ENCODE data around the gene PLAU. TPM values are rescaled to one million over a fixed set of nuclear protein-coding genes. Genes with fewer than 3 reads are reported as not detected.
A peak's percentile ranks its signal among the peaks of the same experiment; 100 is the strongest.

The PLAU gene
- 159 and 165 TPM in 2 replicates for total RNA-seq (2014; rRNA removed; shearing (Covaris generic))

DNA sequence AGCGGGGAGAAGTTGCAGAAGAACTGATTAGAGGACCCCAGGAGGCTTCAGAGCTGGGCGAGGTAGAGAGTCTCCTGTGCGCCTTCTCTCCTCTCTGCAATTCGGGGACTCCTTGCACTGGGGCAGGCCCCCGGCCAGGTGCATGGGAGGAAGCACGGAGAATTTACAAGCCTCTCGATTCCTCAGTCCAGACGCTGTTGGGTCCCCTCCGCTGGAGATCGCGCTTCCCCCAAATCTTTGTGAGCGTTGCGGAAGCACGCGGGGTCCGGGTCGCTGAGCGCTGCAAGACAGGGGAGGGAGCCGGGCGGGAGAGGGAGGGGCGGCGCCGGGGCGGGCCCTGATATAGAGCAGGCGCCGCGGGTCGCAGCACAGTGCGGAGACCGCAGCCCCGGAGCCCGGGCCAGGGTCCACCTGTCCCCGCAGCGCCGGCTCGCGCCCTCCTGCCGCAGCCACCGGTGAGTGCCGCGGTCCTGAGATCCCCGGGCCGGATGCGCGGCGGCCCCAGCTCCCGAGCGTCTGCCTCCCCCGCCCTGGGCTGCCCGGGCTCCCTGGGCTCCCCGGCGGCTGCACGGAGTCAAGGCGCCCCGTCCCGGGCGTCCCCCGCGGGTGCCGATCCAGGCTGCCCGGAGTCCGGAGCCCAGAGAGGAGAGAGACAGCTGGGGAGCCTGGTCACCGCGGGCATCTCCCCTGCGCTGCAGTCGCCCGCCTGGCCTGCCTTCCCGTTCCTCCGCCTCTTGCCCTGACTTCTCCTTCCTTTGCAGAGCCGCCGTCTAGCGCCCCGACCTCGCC, at the start of gene PLAU:
Gene PLAU, plus strand, starts transcription at position 369 of the 789 bp plus-strand sequence. CDS start 424 bp downstream, outside the sequence.
- DNase-seq (ENCODE audit: low read depth) = peak; percentile 66

DNA sequence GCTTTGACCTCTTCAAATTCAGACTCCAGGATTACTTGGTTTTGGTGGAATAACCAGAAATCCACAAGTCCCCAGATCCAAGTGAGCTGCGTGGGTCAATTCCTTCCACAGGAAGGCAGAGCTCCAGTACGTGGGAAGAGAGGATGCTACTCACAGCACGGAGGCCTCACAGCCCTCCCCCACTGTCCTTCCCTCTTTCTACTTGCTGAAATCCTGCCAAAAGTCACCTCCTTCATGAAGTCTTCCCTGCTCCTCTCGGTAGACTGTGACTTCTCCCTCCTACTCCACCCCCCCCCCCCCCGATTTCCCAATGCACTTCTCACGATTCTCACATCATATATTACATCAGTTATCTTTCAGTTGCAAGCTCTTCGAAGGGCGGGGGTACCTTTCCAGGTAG, 48.9 kb upstream of the PLAU start:
- DNase-seq (ENCODE audit: low read depth) = no peak

DNA sequence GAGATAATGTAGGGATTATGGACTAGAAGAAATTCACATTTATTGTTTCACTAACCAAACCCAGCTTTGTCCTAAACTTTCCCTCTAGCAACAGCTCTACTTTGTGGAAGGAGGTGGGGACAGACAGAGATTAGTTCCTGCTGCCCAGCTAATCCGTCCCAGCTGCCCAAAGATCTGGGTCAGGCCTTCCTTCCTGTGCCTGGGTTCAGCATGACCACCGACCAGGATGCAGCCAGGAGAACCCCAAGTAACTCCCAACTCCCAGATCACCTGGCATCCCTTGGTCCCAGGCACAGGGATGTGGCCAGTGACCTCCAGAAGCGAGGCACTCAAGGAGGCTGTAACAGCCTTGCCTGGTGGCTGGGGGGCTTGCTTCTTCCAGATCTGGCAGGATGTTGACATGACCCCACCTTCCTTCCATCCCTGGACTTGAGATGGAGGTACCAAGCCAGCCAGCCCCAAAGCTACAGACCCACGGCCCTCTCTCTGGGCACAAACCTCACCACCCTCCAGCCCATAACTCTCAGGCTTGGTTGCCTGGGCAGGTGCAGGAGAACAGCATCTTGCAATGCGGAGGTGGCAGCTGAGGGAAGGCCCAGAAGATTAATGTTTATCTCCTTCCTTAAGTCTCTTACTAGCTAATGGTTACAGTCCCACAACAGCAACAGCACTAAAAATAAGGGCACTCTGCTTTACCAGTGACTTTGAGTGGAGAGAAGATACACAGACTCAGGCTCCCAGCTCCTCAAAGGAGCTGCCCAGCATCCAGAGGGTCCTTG, 47.7 kb upstream of the PLAU start:
- no peak for DNase-seq (ENCODE audit: low read depth)

DNA sequence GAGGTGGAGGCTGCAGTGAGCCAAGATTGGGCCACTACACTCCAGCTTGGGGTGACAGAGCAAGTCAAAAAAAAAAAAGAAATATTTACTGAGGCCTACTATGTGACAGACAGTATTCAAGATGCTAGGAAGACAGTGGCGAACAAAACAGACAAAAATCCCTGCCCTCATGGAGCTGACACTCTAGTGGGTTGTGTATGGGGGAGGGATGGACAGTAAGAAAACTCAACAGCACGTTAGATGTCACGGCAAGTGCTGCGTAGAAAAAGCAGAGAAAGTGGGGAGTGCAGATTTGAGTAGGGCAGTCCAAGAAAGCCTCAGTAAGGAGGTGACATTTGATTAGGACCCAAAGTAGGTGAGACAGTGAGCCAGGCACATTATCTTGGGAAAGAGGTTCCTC, 46.7 kb upstream of the PLAU start:
- DNase-seq (ENCODE audit: low read depth) = no peak

DNA sequence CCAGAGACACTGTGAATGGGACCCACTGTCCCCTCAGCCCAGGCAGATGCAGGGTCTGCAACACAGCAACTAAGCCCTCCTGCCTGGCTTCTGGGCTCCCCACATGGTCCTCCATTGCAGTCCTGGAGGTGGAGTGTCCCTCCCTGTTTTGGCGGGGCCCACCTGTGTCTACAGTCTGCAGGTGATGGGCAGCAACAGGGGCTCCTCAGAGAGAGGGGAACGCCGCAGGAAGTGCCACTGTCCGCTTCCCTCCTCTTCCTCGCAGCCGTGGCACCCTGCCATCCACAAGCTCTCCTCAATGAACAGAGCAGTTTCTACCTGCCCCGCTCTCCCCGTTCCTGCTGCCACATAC, 45.8 kb upstream of the PLAU start:
- DNase-seq (ENCODE audit: low read depth) = no peak

DNA sequence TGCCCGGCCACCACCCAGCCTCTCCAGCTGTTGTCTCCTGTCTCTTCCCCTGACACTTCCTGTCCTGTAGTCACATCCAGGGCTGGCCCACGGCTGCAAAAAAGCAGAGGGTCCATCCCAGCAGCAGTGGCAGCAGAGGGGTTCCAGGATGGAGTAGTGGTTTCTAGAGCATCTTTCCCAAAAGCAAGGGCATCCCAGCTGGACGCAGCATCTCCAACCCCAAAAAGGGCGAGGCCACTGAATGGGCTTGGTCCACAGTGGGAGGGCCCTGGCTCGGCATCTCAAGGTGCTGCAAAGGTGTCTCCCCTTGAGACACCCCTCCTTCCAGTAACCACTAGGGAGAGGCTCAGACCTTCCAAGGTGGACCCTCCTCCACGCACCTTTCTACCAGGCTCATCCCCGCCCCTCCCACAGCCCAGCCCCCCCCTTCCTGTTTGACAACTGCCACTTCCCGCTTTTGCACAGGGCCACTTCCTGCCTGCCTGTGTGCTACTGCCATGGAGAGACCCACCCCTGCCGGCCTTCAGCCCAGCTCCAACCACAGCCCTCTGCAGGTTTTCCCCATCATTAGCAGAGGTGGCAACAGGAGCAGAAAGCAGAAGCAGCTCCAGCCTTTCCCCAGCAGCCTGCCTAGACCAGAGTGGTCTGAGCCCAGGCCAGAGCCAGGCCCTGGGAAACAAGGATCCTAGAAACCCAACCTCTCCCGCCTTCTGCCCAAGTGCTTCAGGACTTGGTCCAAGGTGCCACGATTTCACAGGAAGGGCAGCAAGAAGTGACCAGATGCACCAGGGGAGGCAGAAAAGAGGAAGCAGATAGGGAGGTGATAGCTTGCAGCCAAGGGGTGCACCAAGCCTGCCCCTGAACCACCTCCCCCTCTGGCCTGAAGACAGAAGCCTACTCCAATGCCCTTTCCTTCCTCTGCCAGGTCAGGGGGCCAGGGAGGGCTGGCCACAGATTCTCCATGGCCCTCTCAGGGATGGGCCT, 45.2 kb upstream of the PLAU start:
- no peak for DNase-seq (ENCODE audit: low read depth)

DNA sequence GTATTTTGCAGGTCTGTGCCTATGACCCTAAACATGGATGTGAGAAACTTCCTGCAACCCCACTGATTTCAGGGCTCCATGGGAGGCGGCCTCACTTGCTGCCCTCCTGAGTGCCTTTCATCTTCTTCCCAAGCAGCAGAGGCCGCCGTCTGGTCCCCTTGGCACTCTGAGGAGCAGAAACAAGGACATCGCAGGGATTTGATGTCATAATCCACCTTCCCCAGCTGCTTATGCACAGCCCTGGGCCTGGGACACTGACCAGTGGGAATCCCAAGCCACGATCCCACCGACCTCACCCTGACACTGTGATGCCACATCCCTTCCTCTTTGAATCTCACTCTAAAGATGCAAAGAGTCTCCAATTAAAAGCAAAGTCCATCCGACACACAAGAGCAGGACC, 44.3 kb upstream of the PLAU start:
- no peak for DNase-seq (ENCODE audit: low read depth)

DNA sequence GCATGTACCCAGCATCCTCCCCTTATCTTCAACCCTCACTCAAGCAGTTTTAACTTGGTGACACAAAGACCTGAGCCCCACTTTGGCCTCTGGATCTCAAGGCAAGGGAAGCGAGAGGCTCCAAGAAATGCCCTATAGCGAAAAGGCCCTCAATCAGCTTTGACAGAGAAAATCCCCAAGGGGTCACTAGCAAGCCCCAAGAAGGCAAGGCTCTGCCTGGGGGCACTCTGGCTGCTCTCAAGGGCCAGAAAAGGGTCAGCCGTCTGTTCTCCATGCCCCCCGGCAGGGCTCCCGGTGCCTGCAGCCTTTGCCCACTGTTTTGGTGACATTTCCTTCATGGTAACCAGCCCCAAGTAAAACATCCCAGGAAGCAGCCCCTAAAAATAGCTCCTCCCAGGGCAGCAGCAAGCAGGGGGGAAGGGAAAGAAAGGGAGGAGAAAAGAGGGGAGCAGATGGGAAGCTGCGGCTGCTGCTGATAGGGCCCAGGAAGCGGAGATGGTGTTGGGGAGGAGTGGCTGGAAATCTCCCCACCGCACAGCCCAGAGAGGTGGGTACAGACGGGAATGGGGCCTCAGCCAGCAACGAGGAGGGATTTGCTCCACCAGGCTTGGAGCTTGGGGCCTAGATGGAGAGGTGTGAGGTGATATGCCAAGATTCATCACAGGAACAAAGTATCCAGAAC, 43.7 kb upstream of the PLAU start:
- no peak for DNase-seq (ENCODE audit: low read depth)

DNA sequence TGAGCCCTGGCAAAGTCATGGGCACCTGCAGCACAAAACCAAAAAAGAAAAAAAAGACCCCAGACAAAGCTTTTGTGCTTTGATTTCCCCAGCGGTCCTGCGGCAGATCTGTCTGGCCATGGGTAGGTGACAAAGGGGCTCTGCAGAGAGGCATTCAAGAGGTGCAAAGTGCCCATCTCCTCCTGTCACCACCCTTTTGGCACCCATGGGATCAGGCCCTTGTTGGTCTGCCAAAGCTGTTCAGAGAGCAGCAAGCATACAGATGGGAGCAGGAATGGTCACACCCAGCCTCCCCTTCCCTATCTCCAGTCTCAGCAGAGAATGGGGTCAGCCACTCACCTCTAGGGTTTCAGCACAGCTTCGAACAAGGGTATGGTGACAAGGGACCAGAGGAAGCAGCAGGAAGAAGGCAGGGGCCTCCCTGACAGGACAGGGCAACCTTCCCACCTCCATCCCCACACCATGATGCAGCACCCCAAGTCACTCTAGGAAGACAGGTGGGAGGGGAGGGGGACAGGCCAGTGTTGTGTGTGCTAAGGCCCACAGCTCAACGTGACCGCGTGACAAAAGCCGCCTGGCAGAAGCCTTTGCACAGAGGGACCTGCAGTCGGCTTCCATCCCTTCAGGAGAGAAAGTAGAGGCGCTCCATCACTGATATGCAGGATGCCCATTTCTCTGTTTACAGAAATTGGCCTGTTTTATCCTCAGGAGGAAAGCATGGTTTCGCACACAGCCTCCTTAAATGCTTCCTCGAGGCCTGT, 42.9 kb upstream of the PLAU start:
- no peak for DNase-seq (ENCODE audit: low read depth)

DNA sequence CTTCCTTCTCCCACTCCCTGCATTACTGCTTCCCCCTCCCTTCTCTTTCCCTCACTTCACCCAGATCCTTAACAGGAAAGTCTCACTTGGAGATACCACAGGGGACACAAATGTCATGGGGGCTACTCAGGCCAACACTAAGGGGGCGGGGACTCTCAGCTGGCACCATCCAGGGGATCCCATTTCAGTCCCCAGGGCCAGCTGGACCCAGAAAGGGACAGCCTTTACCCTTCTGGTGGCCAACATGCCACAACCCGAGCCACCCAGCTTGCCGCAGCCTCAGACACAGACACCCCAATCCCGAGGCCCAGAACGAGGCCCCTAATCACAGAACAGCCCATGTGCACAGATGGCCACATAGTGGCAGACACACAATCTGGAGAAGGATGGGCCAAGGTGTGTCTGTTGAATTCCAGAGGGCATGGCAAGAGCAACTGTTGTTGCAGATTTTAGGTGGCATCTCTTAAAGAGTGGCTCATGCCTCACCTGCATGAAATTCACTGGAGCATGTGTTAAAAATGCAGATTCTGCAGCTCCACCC, 42.2 kb upstream of the PLAU start:
- no peak for DNase-seq (ENCODE audit: low read depth)

DNA sequence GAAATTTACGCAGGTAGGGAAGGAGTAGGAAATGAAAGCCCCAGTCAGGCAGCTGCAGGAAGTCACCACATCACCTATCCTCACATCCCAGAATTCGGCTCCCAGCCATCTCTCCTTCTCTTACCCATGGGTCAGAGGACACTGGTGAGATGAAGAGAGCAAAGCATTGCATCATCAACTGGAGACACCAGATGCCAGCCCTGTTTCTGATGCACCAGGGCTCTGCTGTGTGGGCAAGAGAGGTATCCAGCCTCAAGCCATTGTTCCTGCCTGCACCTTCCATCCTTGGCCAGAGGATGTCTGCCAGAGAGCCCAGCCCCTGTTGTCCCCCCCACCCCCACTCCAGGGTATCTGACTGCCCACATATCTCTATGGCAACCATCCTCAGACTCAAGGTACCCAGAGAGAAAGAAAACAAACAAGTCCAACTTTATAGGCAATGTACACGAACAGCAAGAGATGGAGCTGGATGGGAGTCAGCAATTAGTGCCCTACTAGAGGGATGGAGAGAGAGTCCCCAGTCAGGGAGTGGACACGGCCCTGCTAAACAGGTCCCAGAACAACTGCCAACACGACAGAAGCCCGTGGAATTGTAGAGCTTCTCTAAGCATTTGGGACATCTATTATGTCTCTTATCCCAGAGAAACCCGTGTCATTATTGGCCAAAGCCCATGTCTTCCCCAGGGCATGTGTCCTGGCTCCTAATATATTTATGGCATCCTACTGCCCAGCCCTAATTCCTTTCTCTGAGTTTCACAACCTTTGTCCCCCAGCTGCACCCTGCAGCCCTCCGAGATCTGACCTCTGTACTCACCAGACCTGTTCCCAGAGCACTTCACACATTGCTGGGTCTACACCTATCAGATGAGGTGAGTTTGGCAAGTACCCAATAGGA, 39.4 kb upstream of the PLAU start:
- no peak for DNase-seq (ENCODE audit: low read depth)

DNA sequence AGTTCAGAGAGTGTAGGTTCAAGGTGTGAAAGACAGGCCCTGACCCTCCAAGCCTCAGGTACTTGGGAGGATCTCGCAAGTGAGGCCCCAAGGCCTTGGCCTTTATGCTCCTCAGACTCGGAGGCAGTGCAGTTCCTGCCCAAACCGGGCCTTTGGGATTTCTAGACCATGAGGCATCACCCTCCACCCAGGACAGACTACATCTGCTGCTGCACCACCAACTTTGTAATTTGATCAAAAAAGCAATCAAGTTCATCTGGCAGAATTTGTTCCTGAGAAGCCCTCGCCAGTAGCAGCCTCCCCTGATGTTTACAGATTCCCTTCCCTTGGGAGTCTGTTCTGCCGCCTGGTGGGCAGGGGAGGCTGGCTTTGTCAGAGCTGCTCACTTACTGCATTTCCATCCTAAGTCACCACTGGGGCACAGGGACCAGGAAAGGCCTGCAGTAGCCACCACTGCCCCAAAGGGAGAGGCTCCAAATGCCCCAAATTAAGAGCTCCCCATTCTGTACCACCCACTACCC, 38.7 kb upstream of the PLAU start:
- no peak for DNase-seq (ENCODE audit: low read depth)

DNA sequence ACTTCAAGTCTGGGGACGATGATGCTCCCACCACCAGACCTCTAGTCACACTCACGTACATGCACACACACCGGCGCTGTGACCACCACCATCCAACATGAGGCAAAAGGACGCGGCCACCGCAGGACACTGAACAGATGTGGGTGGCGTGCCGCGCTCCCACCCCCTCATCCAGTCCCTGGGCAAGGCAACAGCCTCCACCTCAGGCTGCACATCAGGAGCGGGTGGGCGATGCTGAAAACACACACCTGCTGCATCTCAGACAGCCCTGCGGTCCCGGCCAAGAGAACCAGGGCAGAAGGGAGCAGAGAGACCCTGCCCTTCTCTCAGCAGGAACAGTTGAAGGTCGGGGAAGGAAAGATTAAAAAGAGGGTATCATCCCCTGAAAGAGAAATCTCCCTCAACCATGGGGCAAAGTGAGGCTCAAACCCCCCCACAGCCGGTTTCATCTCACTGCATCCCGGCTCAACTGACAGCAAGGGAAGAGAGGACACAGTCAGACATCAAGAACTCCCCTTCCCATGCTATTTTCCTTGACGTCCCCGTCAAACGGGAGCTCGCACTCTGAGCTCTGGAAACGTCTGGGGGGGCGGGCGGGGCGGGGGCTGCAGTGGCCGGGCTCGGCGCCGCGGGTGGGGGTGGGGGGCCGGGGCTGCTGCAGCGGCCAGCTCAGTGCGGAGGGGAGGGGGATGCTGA, 37.6 kb upstream of the PLAU start:
- no peak for DNase-seq (ENCODE audit: low read depth)

DNA sequence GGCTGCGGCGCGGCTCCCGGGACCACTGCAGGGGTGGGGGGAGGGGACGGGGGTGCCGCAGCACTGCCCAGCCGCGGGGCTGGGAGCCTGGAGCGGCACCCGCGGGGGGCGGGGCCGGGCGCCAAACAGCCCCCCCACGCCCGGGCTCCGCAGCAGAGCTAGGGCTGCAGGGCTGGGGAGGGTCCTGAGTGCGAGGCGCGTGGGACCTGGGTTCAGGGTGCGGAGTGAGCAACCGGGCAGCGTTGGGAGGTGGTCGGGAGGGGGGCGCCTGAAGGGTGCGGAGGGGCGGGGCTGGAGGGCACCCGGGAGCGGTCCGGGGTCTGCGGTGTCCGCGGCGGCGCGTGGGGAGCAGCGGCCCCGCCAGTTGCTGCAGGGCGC, 37.1 kb upstream of the PLAU start:
- no peak for DNase-seq (ENCODE audit: low read depth)

DNA sequence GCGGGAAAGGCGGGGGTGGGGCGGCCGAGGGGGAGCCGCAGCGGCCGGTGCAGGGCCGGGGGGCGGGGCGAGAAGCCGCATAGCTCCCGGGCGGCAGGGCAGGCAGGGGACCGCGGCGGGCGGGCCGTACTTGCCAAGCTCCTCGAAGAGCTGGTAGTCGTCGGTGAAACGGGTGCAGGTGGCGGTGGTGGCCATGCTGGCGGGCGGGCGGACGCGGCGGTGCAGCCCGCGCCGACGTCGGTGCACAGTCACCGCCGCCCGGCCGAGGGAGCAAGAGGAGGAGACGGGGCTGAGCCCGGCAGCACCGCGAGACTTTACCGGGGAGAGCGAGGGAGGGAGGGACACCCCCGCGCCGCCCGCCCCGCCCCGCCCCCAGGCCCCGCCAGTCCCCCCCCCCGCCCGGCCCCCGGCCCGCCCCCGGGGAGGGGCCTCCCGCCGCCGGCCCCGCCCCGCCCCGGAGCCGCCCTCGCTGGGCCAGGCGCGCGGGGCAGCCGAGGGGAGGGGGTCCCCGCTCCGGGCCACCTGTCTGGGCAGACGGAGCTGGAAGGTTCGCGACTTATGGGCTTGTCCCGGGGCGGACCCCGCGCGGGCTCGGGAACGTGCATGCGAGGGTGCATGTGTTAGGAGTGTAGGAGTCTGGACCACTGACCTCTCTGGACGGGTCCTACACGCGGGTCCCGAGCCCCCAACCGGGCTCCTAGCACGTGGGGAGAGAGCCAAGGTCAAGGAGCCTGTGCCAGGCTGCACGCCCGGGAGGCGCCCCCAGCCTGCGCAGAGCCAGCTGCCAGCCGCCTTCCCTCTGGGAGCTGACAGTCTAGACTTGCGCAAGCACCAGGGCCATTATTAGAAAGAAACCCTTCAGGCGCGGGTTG, 36.4 kb upstream of the PLAU start, which contains the start of gene CAMK2G:
Gene CAMK2G, minus strand, starts transcription at position 289 of the 872 bp plus-strand sequence. Its CDS starts 94 bp downstream, at position 195.
- DNase-seq (ENCODE audit: low read depth) = peak; percentile 87

DNA sequence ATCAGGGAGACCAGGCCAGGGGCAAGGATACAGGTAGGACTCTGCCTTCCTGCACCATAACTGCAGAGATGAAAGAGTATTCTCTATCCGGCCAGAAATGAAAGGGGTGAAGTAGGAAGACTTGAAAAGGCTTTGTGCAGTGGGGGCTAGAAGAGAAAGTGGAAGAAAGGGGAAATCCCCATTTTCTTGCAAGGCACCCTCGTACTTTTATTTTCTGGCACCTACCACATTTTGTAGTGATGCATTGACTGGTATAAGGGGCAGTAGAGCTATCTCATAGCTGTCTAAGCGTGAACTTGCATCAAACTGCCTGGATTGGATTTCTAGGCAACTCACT, 35.8 kb upstream of the PLAU start:
- no peak for DNase-seq (ENCODE audit: low read depth)

DNA sequence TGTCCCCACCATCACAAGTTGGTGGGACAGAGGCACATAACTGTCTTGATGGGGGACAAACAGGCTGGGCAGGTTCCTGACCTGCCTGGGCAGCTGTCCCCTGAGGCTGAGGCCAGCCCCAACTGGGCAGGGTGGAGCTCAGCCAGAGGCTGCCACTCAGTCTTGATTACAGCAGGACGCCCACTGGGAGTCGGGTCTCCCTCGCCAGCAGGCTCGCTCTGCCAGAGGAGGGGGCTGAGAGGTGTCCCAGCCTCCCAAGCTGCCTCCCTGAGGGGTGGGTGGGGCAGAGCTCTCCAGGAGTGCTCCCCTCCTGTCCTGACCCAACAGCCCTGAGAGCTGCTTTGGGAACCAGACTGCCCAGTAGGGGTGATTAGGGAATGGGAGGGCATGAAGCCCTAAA, 34.8 kb upstream of the PLAU start:
- no peak for DNase-seq (ENCODE audit: low read depth)

DNA sequence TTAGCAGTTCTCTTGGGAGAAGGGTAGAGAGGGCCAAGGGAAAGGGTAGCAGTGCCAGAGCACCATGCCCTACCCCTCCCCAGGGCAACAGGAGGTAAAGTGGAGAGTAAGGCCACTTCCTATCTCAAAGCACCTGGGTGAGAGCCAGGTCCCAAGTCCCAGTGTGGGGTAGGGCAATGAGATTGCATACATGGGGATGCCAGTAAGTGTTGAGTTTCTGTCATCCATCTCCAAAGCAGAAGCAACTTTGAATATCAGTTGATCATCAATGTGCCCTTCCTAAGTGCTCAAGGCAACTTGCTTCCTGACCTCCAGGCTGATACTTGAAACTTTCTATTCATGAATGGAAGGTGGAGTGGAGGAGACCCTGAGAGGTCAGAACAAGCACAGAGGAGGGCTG, 34.4 kb upstream of the PLAU start:
- DNase-seq (ENCODE audit: low read depth) = no peak

Data from Daoy (cell line).